NB4 (cell line): Measurements from ENCODE around the gene LYSMD1.

ENCODE experiments used
- CTCF ChIP-seq: IDR thresholded peaks from one replicate; pipeline ENCODE4 v1.5.1; 2012; ENCODE audit warnings: low read depth, low read length
- MYC ChIP-seq: IDR thresholded peaks from 2 replicates; pipeline ENCODE4 v1.6.1; 2011; ENCODE audit warnings: low read depth, low read length
- POLR2A ChIP-seq: IDR thresholded peaks from 2 replicates; pipeline ENCODE4 v1.6.1; 2011; ENCODE audit warnings: mild to moderate bottlenecking; ENCODE audit not compliant: insufficient read length; ENCODE audit errors: extremely low read depth

GRCh38 chr1:151147132-151147503, 18.6 kb downstream of the LYSMD1 start:
- TF ChIP-seq CTCF (no peak), POLR2A (no peak), MYC (no peak)
